ENCODE measurements around the gene EIF3K.
A peak's percentile ranks its signal among the peaks of the same experiment; 100 is the strongest.

Gene EIF3K

GRCh38 chr19:38650172-38650775 is 31.3 kb downstream of the EIF3K start:
- H3K4me3 ChIP-seq (ENCODE audit: low read depth, low read length), result peak overlapping the region; percentile 97
- no peak for TF ChIP-seq CTCF (IDR thresholded peaks at IDR 0.05; ENCODE audit: insufficient read depth, low read depth, low read length, missing control alignments)
- DNase-seq (ENCODE audit: low read depth), result peak; percentile 34

- no peak for DNase-seq (ENCODE audit: low read depth)
- no peak overlapping the region for H3K4me3 ChIP-seq (ENCODE audit: low read depth, low read length)
- no peak for TF ChIP-seq CTCF (IDR thresholded peaks at IDR 0.05; ENCODE audit: insufficient read depth, low read depth, low read length, missing control alignments)
Measured at GRCh38 chr19:38650911-38651584, 32.1 kb downstream of the EIF3K start.

- H3K4me3 ChIP-seq (ENCODE audit: low read depth, low read length), result no peak overlapping the region
- DNase-seq (ENCODE audit: low read depth), result no peak
- TF ChIP-seq CTCF (IDR thresholded peaks at IDR 0.05; ENCODE audit: insufficient read depth, low read depth, low read length, missing control alignments), result no peak
Measured at GRCh38 chr19:38653028-38653571, 34.1 kb downstream of the EIF3K start.

GRCh38 chr19:38654628-38655055 is 35.7 kb downstream of the EIF3K start:
- no peak for TF ChIP-seq CTCF (IDR thresholded peaks at IDR 0.05; ENCODE audit: insufficient read depth, low read depth, low read length, missing control alignments)
- H3K4me3 ChIP-seq (ENCODE audit: low read depth, low read length), result no peak overlapping the region
- no peak for DNase-seq (ENCODE audit: low read depth)

- TF ChIP-seq CTCF (IDR thresholded peaks at IDR 0.05; ENCODE audit: insufficient read depth, low read depth, low read length, missing control alignments), result no peak
- peak; percentile 85 for DNase-seq (ENCODE audit: low read depth)
- no peak overlapping the region for H3K4me3 ChIP-seq (ENCODE audit: low read depth, low read length)
Measured at GRCh38 chr19:38655148-38655824, 36.3 kb downstream of the EIF3K start.

GRCh38 chr19:38656171-38656981 is 37.4 kb downstream of the EIF3K start:
- no peak for TF ChIP-seq CTCF (IDR thresholded peaks at IDR 0.05; ENCODE audit: insufficient read depth, low read depth, low read length, missing control alignments)
- DNase-seq (ENCODE audit: low read depth), result no peak
- no peak overlapping the region for H3K4me3 ChIP-seq (ENCODE audit: low read depth, low read length)

All from GM12865 (cell line).